HG03442 (cell line): ENCODE data around the gene CPHXL.

Experiments used
- ATAC-seq: cut with Tn5 transposase; IDR thresholded peaks from one replicate; pipeline ENCODE4 v1.9.1; 2021; ENCODE audit warnings: mild to moderate bottlenecking, moderate library complexity; ENCODE audit not compliant: unreplicated experiment

The CPHXL gene

GRCh38 chr16:75702242-75702641 lies 24.0 kb downstream of the CPHXL start:
- ATAC-seq = no peak

- ATAC-seq = no peak
Measured at GRCh38 chr16:75701361-75701760, 24.9 kb downstream of the CPHXL start, which contains the start of gene DUXB. Gene DUXB, minus strand, starts transcription at chr16:75701461. Its CDS starts 43 bp downstream, at chr16:75701418.

GRCh38 chr16:75697571-75697970 lies 28.7 kb downstream of the CPHXL start:
- no peak for ATAC-seq

DNA sequence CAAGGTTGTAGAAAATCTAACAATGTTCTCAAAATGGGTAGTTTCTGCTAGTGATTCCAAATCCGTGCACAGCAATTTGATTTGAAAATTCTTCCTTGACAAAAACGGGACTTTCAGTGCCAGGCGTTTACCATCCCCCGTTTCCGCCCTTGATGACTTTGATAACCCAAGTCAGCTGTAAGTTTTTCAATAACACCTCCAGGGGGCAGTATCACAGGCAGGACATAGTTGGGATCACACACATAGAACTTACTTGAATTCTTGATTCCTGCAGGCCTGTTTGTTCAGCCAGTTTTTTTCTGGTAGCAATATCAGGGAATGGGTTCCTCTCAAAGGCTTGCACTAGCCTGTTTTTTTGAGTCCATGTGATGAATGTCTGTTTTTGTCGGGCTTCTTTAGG lies 30.6 kb downstream of the CPHXL start:
- no peak for ATAC-seq

DNA sequence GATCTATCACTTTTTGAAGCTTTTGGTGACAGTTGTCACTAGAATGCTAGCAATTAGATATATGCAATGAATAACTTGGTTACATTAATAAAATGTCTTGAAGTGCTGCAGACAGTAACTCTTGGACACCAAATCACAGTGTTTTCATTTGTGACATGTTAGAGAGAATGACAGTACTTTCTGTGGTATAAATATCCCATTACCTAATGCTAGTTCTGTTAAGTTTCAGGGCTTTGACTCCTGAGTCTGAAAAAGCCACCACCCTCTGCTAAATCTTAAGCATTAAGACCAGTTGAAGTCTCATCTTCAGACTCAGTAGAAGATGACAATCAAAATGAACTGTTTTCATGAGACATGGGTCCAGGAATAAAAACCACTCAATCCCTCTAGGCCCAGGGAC lies 38.9 kb downstream of the CPHXL start:
- no peak for ATAC-seq

DNA sequence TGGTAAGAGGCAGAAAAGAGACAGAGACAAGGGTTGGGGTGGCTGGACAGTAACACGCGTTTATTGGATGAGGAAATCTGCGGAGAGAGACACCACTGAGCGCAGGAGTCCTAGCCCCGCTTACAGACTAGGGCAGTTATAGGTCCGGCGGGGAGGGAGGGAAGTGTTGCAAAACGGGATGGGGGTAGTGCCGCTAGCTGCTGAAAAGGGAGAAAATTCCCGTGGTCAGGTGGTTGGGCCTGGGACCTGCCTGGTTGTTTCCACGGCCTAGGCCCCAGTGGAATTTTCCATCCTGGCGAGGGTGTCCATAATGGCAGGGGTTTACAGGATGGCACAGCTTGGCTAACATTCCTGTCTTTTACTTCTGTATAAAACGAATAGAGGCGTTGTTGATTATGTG lies 44.0 kb downstream of the CPHXL start:
- no peak for ATAC-seq

- ATAC-seq = no peak
Measured at GRCh38 chr16:75679366-75679765, 46.9 kb downstream of the CPHXL start.

GRCh38 chr16:75676909-75677308 lies 49.4 kb downstream of the CPHXL start, which contains the start of gene CPHXL2:
Gene CPHXL2, minus strand, starts transcription at chr16:75677009. Its CDS starts 10 bp downstream, at chr16:75676999.
- ATAC-seq = no peak

DNA sequence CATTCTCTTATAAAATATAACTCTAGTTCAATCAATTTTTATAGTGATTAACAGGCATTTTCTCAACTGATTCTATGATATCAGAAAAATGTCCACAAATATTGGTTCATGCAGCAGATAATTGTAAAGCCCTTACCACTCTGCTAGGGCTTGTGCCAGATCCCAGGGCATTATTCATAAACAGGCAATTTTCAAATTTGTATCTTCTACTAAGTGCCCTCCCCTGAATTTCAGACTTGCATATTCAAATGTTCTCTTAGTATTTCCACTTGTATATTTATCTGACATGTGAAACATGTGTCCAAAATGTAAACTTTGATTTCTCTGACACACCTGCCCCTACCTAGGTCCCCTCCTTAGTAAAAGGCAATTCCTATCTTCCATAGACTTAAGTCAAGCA lies 58.8 kb downstream of the CPHXL start:
- no peak for ATAC-seq
